Pancreas (tissue), 10 donors: ENCODE results near the gene PDE6C. TPM values are rescaled to one million over a fixed set of nuclear protein-coding genes. Genes with fewer than 3 reads are reported as not detected.

Source experiments
- ATAC-seq, 4 donors: fragments of 200-7000 bp; cut with Tn5 transposase; one replicate each; pipeline versions ENCODE4 v1.8.0 to v1.9.1; 2020; ENCODE audit warnings: mild to moderate bottlenecking in 4 of 4, moderate library complexity in 4 of 4
- DNase-seq, 6 donors: peaks; one replicate each; pipeline ENCODE4 v3.0.0-alpha.2; 2020
- FAIRE-seq: peaks from 2 replicates; lab custom pipeline; 2012; peaks lifted over from hg19 to GRCh38; lab: Jason Lieb, UNC
- H3K27ac ChIP-seq, 4 donors: fragments of 200-600 bp; sonication (generic); 1 replicate in 3 of 4; 2 replicates in 1 of 4; pipeline versions ENCODE4 v1.5.0 to v1.8.0; 2020
- H3K27me3 ChIP-seq, 4 donors: fragments of 200-600 bp; one replicate each; pipeline ENCODE4 v1.8.0; 2021
- H3K36me3 ChIP-seq, 3 donors: fragments of 200-600 bp; sonication (generic) in 1 of 3; one replicate each; pipeline versions ENCODE4 v1.5.0 to v1.8.0; 2020 to 2021
- H3K4me1 ChIP-seq, 3 donors: fragments of 200-600 bp; one replicate each; pipeline ENCODE4 v1.8.0; 2021
- H3K4me3 ChIP-seq, 4 donors: fragments of 200-600 bp; sonication (generic) in 2 of 4; one replicate each; pipeline versions ENCODE4 v1.5.0 to v1.8.0; 2020 to 2021
- H3K9me3 ChIP-seq, 4 donors: fragments of 200-600 bp; one replicate each; pipeline ENCODE4 v1.8.0; 2021
- CTCF ChIP-seq, 4 donors: fragments of 200-600 bp; sonication (generic) in 3 of 4; IDR thresholded peaks; one replicate each; pipeline versions ENCODE4 v1.5.0 to v1.8.0; 2021; ENCODE audit warnings: antibody characterized with exemption in 4 of 4
- whole genome bisulfite sequencing, 2 donors: extraction: QIAGEN DNeasy Blood & Tissue Kit; methylation state at CpG; one replicate each; pipeline ENCODE4 v1.1.7; 2013; 5-methylcytosine and 5-hydroxymethylcytosine counted together
- intact Hi-C, 3 donors: fragments of 100-400 bp; cut with DNase I; formaldehyde crosslinking; loops; one replicate each; pipeline versions ENCODE4 v1.11.1 to v1.14.2; 2022
- polyA plus RNA-seq, 2 donors: library from polyadenylated mRNA; stranded (reverse); fragments of 200-250 nt; gene quantifications; one replicate each; pipeline ENCODE4 v1.2.3, GENCODE V29; 2013
- total RNA-seq, 6 donors: library from RNA; stranded (reverse); fragmentation: NEBNext Ultra II Directional in 4 of 6; extraction: Animal tissue kit (Norgen Biotek cat#: 25700) in 4 of 6; gene quantifications; one replicate each; pipeline versions ENCODE4 v1.2.1 to v1.2.4, GENCODE V29; 2021 to 2023
- donor health status: healthy with polysubstance abuse.
- donor health status: DM: no; HTN: no; CAD: no; lungs with moderate emphysema.
- donor health status: DM: no; HTN: no; CAD: no.
- donor health status: control.
- donor health status: control.
- donor health status: Bipolar disorder and iron deficiency.
- donor health status: DM: yes; HTN: yes; CAD: no.
- donor health status: DM: no; HTN: no; CAD: no.
- donor health status: DM: no; HTN: no; CAD: no.
- donor health status: DM: yes; HTN: yes; CAD: no.

Gene PDE6C
- total and polyA plus RNA-seq, 8 donors, result not detected

DNA sequence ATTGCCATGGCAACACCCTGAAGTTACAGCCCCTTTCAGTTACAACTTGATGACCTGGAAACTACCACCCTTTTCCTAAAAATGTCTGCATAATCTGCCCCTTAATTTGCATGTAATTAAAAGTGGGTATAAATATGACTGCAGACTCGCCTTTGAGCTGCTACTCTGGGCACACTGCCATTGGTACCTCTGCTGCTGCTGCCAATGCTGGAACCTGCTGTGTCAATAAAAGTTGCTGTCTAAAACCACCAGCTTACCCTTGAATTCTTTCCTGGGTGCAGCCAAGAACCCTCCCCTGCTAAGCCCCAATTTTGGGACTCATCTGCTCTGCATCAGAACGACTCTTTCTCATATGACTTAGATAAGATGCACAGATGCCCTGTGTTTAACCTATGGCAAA, 100.3 kb downstream of the PDE6C start:
- no peak for TF ChIP-seq CTCF (IDR thresholded peaks at IDR 0.05)
- intact Hi-C loops, result no loop called here
- no peaks in the 10 kb centered on the region for H3K27me3 ChIP-seq
- H3K9me3 ChIP-seq, result no peaks in the 10 kb centered on the region
- no peaks in the 10 kb centered on the region for H3K4me1 ChIP-seq
- no peak for DNase-seq
- WGBS, 2 donors, result 53 to 57% methylated on average over 2 of the region's 2 CpGs
- FAIRE-seq, result no peak
- H3K36me3 ChIP-seq, result no peaks in the 10 kb centered on the region
- H3K4me3 ChIP-seq, result no peak overlapping the region
- no peak overlapping the region for H3K27ac ChIP-seq
- no peak for ATAC-seq

GRCh38 chr10:93715345-93715744, 103.0 kb downstream of the PDE6C start:
- ATAC-seq (no peak), DNase-seq (no peak), FAIRE-seq (no peak)
- no peaks in the 10 kb centered on the region for H3K27me3 ChIP-seq
- H3K36me3 ChIP-seq, result no peaks in the 10 kb centered on the region
- no peaks in the 10 kb centered on the region for H3K9me3 ChIP-seq
- no peaks in the 10 kb centered on the region for H3K4me1 ChIP-seq
- intact Hi-C loops, result no loop called here
- no peak overlapping the region for H3K27ac ChIP-seq
- TF ChIP-seq CTCF (IDR thresholded peaks at IDR 0.05), result no peak
- no peak overlapping the region for H3K4me3 ChIP-seq
- 69 to 73% methylated on average over 5 of the region's 5 CpGs for WGBS, 2 donors

Other genes with a start within 250 kb of the PDE6C start
- gene MYOF, start 130.2 kb upstream of the PDE6C start, total RNA-seq, result 10 to 100 TPM in 5 of 6 donors, 1 to 10 TPM in 1; 6.7 to 38.2 (median 14.2) TPM
- gene MYOF, start 130.2 kb upstream of the PDE6C start, polyA plus RNA-seq, result 1 to 10 TPM; 4.7 to 5.6 TPM
- under 1 TPM in 5 of 6 donors, not detected in 1; 0.14 to 0.94 (median 0.25) TPM for gene CEP55, start 115.9 kb upstream of the PDE6C start, total RNA-seq
- under 1 TPM; 0.07 to 0.30 TPM for gene CEP55, start 115.9 kb upstream of the PDE6C start, polyA plus RNA-seq
- 1 to 10 TPM in 2 of 6 donors, under 1 TPM in 4; 0.37 to 1.1 (median 0.74) TPM for gene FFAR4, start 45.9 kb upstream of the PDE6C start, total RNA-seq
- gene FFAR4, start 45.9 kb upstream of the PDE6C start, polyA plus RNA-seq, result 1 to 10 TPM in 1 of 2 donors, under 1 TPM in 1; 0.57 to 2.4 TPM
- gene RBP4, start 11.3 kb upstream of the PDE6C start, total RNA-seq, result 10 to 100 TPM in 4 of 6 donors, 1 to 10 TPM in 2; 7.4 to 29.7 (median 12.8) TPM
- gene RBP4, start 11.3 kb upstream of the PDE6C start, polyA plus RNA-seq, result 100 to 1,000 TPM in 1 of 2 donors, 10 to 100 TPM in 1; 31.5 to 186 TPM
- 1 to 10 TPM; 5.1 to 9.7 (median 8.5) TPM for gene FRA10AC1, start 90.1 kb downstream of the PDE6C start, total RNA-seq
- 10 to 100 TPM in 1 of 2 donors, 1 to 10 TPM in 1; 8.6 to 10.9 TPM for gene FRA10AC1, start 90.1 kb downstream of the PDE6C start, polyA plus RNA-seq
- not detected for gene LGI1, start 145.4 kb downstream of the PDE6C start, total RNA-seq
- gene LGI1, start 145.4 kb downstream of the PDE6C start, polyA plus RNA-seq, result under 1 TPM; 0.19 to 0.99 TPM